ENCODE results near the gene NLGN1. TPM values are rescaled to one million over a fixed set of nuclear protein-coding genes. Genes with fewer than 3 reads are reported as not detected.

Gene NLGN1
- polyA plus RNA-seq, 12 donors: 1.3 to 4.3 (median 1.9) TPM; not detected in 1

DNA sequence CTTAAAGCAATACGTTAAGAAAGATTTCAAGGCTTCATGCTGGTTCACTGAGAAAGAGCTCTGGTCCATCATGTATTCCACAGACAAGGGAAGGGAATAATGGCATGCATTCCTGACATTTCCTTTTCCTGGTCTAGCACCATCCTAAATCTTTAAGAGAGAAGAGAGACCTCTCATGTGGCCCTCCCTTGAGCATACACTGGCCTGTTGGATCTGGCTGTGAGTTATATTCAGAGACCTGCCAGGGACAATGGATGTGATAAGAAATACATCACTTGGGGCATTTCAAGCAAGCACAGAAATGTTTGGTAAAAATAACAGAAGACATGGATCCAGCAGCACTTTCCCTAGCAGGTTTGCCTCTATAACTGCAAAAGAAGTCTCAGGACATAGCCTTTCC lies 507.8 kb downstream of the NLGN1 start:
- no peak for DNase-seq

DNA sequence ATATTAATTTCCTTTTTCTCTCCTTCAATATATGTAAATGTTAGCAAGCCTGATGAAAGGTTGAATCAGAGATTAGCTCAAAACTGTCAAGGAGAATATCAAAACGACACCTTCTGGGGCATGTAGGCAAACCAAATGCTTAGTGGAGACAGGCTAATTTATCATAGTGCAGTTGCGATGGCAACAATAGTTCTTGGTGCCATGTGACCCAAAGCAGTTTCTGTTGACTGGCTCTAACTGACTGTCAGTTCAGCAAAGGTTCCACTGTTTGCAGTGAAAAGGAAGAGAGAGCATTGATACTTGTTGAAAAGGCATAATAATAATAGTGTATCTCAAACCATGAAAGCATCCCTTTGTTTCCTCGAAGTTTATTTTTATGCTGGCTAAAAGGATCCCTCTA lies 513.9 kb downstream of the NLGN1 start:
- DNase-seq: no peak

DNA sequence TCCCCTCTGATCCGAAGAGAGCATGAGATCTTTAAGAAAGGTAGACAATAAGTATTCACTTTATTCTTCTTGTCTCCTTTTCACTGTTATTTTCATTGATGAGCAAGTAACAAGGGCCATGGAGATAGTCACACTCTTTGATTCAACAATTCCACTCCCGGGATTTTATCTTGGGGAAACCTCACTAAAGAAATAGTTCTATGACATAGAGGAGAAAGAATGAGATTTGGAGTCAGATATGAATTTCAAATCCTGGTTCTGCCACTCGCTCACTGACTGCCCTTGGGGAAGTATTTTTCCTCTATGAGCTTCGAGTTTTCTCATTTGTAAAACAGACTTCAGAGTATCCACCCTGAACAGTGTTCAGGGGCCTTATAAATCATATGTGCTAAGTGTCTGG lies 514.6 kb downstream of the NLGN1 start:
- no peak for DNase-seq

DNA sequence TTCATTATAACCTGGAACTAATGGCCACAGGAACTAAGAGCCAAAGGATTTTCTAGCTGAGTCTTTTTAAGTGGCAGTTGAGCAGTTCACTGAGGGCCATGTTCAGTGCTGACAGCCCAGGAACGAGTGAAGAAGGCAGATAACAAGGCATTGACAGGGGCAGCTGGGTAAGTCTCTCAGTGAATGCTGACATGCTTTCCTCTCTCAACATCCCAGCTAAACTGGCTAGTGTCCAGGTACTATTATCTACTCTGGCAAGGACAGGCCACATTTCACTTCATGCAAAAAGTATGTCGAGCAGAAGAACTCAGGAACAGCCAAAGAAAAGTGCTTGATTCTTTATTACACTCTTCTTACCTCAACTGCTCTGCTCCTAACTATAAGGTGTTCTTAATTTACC lies 515.9 kb downstream of the NLGN1 start:
- DNase-seq: no peak

DNA sequence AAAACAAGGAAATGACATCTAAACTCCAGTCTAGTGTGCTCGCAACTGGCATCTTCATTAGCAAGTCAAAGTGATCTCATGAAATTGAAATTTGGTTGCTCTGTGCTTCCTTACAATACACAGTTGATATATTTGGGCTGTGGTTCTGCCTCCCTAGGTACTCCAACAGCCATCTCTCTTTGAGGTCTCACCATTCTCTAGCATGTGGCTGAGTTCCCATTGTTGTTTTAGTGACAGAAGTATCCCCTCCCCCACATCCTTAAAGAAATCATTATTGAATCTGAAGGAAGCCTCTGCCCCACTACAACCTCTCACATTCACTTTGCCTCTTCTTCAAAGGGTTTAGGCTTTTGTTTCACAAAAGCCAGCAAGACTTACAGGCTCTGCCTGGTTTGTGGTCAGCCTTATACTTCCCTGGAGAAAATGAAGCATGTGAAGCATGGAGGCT lies 516.5 kb downstream of the NLGN1 start:
- DNase-seq: no peak

DNA sequence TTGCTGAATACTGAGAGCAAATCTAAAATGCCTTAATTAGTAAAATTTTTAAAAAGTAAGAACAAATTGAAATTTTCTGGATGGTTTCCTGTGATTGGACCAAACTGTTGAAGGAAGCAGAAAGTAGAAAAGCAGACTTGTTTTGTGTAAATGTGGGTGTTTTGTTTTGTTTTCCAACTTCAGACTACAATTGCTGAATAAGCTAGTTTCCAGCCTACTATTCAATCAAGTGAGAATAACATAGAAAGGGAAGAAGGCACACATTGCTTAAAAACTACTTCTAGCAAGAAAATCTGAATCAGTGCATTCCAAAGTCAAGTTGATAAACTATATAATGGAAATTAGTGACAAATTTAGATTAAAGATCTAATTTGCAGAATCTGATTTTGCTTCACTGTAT lies 519.3 kb downstream of the NLGN1 start:
- no peak for DNase-seq

DNA sequence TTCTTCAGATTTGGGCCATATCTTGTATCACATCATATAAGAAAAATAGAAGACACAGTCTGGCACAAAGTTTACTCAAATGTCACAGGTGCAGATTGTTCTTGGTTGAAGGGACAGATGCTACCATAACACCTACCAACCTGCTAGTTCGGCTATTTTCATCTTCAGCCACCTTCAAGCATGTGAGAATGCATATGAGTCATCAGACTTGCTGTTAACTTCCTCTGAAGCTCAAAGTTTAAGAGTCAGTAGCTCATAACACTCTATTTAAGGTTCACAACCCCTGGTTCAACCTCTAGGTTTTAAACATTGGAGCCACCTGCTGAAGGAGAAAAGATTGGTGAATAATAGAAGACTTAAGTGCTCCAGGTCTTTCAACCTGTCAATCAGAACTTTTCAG lies 522.8 kb downstream of the NLGN1 start:
- DNase-seq: no peak

DNA sequence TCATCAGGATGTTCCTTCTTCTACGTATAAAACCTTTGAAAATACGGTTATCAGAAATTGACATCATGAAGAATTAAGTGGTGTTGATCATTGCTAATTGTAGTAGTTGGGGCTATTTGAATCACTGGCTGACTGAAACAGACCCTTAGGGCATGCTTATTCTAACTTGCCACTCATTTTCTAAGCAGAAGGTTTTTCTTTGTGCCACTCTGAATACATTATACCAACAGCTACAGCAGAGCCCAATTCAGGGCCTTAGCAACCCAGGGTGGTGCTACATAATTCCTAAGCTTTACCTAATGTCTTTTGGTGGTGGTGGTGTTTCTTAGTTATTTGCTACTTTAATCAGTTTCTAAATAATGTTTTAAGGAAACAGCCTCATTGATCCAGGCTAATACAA lies 524.2 kb downstream of the NLGN1 start:
- no peak for DNase-seq

DNA sequence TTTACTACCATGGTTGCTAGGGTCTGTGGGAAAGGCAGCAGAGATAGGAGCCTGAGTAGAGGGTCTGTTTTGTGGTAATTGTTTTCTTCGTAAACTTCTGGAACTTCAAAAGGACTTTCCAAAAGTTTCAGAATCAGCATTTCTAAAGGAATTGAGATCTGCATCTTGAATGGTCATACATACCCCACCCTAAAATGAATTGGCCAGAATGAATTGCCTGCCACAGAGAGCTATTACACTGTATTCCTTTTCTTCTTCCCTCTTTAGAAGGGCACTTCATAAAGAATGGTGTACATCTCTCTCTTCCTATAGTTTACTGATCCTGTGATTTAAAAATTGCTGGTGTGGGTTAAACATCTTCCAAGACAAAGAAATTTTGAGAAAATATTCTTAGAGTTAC lies 525.7 kb downstream of the NLGN1 start:
- DNase-seq: no peak

DNA sequence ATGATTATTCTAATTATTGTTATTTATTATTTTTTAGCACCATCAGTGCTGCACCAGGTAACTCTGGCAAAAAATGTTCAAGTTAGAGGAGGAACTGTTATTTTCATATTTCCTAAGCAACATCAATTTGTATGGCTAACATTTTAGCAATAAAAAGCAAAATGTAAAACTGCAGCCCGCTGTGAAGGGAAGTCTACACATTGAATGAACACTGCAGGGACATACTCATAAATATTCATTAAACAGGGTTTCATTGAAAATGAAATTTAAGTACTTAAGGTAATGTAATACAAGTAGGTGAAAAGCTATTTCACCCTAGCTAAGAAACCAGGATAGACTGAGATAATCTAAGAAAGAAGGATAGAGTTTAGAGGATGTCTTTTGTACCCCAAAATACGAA lies 532.7 kb downstream of the NLGN1 start:
- DNase-seq: no peak

DNA sequence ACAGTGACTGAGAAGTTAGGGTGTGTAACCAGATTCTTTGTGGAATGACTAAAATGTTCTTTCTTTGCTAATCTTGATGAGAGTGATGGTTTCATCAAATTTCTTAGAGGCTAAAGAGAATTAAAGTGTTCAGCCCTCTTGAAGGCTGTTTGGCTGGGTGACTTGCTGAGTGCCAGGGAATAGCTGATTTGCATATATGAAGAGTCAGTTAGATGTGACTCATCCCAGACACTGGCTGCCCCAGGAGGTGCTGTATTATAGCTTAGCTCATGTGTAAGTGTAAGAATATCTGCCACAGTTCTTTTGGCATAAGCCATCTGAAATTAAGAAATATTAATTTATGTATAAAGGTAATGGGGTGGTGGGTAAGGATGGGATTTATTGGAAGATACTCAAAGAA lies 535.1 kb downstream of the NLGN1 start:
- no peak for DNase-seq

DNA sequence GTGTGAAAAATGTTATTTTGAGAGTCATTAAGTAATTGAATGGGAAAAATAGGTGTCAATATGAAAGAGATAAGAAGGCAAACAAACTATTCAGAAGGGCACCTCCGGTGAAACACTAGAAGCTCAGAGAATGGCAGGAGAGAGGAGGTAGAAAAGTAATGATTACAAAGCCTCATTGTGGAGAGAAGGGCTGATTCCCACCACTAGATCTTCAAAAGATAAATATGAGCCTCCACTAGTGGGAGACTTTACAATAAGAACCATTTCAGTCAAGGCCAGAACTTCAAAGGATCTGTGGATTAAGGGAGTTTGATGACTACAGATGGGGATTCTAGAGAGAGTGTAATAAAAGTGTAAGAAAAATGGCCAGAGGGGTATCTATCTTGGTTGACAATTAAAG lies 535.6 kb downstream of the NLGN1 start:
- DNase-seq: no peak

DNA sequence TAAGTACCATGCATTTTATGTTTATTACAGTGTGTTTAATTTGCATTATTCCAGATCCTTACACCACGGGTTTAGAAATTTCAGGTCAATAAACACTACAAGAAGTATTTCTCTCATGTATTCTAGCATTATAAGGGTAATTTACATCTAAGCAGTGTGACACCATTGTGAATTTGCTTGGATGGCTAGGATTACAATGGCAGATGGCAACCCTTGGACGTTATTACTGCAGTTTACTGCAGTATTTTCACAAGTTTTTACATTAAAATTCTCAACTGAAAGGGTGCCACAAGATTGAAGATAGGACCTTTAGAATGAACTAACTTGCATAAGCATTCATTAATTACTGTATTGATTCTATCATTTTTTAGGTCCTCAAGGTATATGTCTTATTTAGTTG lies 538.8 kb downstream of the NLGN1 start:
- no peak for DNase-seq

DNA sequence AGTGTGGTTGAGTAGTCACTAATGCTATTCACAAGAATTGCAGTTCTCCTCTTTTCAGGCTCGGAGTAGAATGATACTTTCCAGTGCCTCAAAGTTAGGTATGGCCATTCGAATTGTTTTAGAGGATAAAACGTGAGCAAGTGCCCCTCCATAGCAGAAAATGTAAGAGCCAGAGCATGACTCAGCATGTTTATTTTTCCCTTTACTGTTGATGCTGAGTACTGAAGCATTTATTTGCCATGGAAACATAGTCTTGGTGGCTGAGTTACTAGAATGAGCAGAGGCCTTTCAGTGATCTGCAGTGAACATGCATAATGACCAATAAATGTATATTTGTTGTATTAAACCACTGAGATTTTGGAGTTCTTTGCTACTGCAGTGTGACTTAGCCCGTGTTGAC lies 540.6 kb downstream of the NLGN1 start:
- DNase-seq: no peak

DNA sequence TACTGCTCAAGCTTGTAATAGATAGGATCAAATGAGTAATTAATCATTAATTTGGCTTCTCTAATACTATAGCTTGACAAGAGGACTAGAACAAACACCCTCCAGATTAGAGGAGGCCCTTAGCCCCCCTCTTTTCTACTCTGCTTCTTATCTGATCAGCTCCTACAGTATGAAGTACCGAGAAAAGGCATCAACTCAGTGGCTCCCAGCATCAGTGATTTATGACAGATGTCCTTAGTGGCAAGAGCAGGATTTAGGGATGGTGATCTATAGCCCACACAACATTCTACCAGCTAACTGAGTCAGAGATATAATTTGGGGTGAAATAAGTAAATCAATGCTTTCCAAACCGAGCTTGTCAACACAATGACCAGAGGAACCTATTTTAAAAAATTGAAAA lies 541.1 kb downstream of the NLGN1 start:
- DNase-seq: no peak

DNA sequence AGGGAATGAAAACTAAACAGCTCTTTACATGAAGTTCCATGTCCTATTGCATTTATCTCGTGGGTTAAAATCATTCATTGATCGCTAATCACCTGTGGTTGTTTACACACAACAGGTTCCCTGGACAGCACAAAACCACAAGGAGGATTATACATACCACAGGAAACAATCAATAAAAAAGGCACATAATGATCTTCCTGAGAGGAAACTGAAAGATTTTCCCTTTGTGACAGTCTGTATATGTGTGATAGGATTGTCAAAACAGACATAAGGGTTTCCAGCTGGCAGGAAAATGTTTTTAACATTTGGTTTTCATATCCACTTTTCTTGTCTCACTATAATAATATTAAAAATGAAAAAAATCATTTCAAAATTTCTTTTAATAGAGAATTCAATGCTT lies 541.8 kb downstream of the NLGN1 start:
- DNase-seq: no peak

DNA sequence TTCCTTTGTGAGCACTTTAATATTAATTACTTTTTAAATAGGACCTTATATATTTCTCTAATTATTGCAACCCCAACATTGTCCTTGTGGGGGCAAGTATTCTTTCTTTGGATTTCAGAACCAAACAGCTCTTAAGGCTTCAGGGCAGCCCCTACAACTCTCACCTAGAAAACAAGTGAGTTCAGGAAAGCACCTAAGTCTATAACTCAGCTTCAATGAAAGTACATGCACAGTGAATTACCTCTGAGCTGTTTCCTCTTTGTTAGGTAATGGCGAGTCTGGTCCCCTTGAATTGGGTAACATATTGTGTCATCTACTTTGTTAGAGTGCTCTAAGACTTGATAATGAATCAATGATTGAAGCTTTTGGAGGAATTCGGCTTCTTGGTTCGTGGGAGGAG lies 545.7 kb downstream of the NLGN1 start:
- no peak for DNase-seq

DNA sequence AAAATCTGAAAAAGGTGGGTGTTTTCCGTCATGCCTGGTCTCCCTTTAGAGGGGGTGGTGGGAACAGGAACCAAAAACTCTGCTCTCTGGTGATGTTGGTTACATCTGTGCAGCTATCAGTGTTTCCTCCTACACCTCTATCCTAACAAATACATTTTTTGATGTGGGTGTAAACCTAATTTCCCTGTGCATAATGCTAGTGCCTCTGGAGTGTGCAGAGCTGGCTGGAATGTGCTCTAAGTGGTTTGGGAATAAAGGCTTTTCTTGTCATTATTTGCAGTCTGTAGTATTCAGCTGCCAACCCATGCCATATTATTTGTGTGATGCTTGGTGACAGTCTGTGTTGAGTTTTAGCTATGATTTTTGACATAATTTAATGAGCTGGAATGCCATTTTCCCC lies 547.6 kb downstream of the NLGN1 start:
- no peak for DNase-seq

DNA sequence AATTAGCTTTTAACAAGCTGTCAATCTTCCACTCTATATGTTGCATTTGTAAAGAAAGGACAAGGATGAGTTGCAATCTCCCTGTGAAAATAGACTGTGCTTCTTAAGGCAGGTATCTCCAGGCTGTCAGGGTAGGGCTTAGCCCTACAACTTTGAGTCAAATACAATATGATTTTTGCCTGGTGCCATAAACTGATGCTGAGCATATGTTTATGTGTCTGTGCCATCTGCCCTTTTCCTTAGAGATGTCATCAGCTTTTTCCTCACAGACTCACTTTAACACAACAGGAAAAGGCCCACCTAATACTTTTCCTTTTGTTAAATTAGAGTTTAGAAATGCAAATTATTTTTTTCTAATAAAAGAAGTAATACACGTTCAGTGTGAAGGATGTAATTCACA lies 548.3 kb downstream of the NLGN1 start:
- DNase-seq: no peak

DNA sequence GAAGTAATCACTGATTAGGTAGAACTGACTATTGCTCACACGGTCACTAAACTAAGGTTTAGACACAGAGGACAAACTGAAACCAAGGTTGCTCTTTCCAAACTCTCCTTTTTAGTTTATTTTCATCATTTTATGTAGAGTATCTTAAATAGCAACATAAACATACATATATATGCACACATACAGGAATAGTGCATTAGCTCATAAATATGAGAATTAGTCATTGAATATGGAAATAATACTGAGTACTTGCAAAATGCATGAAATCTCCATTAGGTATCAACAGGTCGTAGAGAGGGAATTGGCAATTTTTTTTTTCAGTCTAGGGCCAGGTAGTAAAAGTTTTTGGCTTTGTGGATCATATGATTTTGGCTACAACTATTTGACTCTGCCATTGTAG lies 557.1 kb downstream of the NLGN1 start:
- no peak for DNase-seq

DNA sequence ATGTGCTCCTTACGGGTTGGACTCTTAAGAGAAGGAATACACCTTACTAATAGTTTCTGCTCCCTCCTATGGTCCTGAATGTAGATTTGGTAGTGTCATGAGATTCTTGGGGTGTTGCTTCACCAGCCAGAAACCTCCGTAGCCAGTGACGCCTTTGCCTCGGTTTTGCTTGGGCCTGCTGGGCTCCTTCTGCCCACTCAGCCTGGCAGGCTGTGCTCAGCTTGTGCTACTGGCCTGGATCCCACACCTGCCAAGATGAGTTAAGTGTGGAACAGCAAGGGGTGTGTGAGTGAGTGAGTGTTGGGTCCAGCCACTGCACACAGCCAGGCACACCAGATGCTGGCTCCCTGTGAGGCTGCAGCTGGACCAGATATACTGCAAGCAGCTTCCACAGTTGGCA lies 560.1 kb downstream of the NLGN1 start:
- DNase-seq: no peak

DNA sequence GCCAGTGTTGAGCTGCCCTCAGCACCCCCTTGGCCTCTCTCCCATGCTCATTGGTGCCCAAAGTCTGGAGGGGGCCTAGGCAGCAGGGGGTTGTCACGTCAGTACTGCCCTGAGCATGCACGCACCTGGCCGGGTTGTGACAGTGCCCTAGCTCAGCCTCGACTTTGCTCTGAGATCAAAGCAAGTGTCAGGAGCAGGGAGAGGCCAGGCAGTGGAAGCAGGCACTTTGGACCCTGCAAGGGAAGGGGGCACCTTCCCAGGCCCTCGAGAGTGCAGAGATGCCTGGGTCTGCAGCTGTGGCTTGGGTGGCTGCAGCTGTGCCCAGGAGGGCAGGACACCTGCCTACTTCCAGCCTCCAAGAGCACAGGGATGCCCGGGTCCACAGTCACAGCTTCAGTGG lies 561.3 kb downstream of the NLGN1 start:
- no peak for DNase-seq

DNA sequence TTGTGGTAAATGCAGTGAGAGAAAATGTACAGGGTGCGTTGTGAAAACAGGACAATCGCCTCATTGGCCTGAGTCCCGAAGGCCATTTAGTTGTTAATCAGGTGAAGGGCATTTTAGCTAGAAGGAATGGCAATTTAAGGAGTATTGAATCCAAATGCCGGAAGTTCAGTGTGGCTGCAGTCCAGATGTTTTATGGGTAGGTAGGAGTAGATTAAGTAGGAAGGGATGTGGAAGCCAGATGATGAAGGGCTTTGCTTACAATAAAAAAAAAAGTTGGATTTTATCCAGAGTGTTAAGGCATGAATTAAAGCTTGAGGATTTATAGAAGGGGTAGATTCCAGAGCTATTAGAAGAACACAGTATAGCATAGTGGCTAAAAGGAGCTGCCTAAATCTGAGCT lies 572.7 kb downstream of the NLGN1 start:
- no peak for DNase-seq

DNA sequence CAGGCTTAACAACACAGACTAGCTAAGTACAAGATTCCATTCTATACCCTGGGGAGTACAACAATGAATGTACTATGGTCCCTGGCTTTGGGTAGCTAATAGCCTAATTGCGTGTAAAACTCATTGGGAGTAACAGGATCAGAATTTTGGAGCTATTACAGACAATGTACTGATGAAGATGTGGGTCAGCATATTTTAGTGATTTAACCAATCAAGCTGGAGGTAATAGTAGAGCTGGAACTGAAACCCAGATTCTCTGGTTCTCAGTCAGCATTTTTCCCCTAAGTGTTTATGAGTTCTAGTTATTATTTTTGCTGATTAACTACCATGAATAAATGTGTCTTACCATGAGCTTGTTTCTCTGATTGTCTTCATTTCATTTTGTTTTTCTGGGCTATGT lies 578.7 kb downstream of the NLGN1 start:
- DNase-seq: no peak

DNA sequence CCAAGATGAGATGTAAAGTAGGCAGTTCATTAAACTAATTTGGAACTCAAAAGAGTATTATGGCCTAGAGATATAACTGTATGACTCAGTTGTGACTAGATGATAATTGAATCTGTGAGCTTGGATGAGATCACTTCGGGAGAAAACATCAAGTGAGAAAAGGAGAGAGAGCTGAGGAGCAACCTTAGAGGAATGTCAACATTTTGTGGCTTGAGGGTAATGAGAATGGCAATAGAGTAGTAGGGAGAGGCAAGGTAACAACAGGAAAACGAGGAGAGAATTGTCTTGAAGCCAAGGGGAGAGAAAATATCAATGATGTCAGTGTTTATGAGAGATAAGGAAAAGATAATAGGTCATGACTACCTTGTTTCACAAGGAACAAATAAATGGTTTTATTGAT lies 580.2 kb downstream of the NLGN1 start:
- no peak for DNase-seq

All from muscle of arm (tissue), 12 donors.